ENCODE data around the gene KCNE2. TPM values are rescaled to one million over a fixed set of nuclear protein-coding genes. Genes with fewer than 3 reads are reported as not detected.
A peak's percentile ranks its signal among the peaks of the same experiment; 100 is the strongest.

KCNE2 gene
- total RNA-seq, 1 donor from 2014 or later, result not detected

DNA sequence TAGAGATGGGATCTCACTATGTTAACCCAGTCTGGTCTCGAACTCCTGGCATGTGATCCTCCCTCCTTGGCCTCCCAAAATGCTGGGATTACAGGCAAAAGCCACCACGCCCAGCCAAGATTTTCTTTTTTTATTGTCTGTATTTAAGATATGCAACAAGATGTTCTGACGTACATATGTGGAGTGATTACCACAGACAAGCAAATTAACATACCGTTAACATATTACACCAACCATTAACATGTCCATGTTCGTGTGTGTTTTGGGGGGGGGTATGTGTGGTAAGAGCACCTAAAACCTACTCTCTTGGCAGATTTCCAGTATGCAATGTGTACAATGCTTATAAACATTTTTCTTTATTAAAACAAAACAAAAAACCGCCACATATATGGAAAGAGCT is 10.6 kb upstream of the KCNE2 start:
- Histone ChIP-seq H3K36me3 (ENCODE audit: control insufficient read depth, insufficient read depth, low read length) (no peaks in the 10 kb centered on the region), H3K4me3 (ENCODE audit: low read depth, low read length) (no peak overlapping the region), H3K27me3 (ENCODE audit: control insufficient read depth, insufficient read depth, low read length) (peaks cover 2% of the 10 kb centered on the region)
- TF ChIP-seq CTCF (IDR thresholded peaks at IDR 0.05; ENCODE audit: insufficient read depth, low read length, severe bottlenecking), result no peak
- no peak for FAIRE-seq
- DNase-seq (ENCODE audit: low read depth), result no peak

DNA sequence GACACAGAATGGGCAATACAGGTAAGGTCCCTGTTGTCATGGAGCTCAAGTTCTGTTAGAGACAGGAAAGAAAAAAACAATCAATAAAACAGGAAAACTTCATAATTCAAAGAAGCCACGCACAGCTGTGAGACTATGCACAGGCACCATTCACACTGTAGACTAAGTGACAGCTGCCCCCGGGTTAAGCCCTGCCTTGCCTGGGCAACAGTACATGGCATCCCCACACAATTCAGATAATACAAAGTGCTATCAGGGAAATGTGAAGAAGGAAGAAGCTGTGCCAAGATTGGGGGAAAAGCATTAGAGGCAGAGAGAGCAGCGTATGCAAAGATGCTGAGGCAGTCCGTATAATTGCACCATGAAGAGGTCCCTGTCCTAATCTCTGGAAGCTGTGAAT is 9.0 kb upstream of the KCNE2 start:
- H3K27me3 ChIP-seq (ENCODE audit: control insufficient read depth, insufficient read depth, low read length), result peaks cover 2% of the 10 kb centered on the region
- TF ChIP-seq CTCF (IDR thresholded peaks at IDR 0.05; ENCODE audit: insufficient read depth, low read length, severe bottlenecking), result no peak
- DNase-seq (ENCODE audit: low read depth), result no peak

GRCh38 chr21:34355570-34355969 is 8.2 kb upstream of the KCNE2 start:
- peaks cover 2% of the 10 kb centered on the region for H3K27me3 ChIP-seq (ENCODE audit: control insufficient read depth, insufficient read depth, low read length)
- H3K36me3 ChIP-seq (ENCODE audit: control insufficient read depth, insufficient read depth, low read length), result no peaks in the 10 kb centered on the region
- FAIRE-seq (no peak), DNase-seq (ENCODE audit: low read depth) (no peak)
- TF ChIP-seq CTCF (IDR thresholded peaks at IDR 0.05; ENCODE audit: insufficient read depth, low read length, severe bottlenecking), result no peak
- H3K4me3 ChIP-seq (ENCODE audit: low read depth, low read length), result no peak overlapping the region

More for the DNA sequence above, 9.0 kb upstream of the KCNE2 start:
- no peaks in the 10 kb centered on the region for H3K36me3 ChIP-seq (ENCODE audit: control insufficient read depth, insufficient read depth, low read length)
- peak; percentile 40 for FAIRE-seq
- H3K4me3 ChIP-seq (ENCODE audit: low read depth, low read length), result no peak overlapping the region

DNA sequence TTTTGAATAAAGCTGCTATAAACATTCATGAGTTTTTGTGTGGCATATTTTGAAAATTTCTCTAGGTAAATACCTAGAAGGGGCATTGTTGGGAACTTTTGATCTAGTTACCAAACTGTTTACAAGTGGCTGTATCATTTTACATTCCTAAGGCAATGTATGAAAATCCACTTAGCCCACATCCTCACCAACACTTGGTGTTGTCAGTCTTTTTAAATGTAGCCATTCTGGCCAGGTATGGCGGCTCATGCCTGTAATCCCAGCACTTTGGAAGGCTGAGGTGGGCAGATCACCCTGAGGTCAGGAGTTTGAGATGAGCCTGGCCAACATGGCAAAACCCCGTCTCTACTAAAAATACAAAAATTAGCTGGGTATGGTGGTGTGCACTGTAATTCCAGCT is 5.9 kb upstream of the KCNE2 start:
- Histone ChIP-seq H3K4me3 (ENCODE audit: low read depth, low read length) (no peak overlapping the region), H3K27me3 (ENCODE audit: control insufficient read depth, insufficient read depth, low read length) (peaks cover 2% of the 10 kb centered on the region), H3K36me3 (ENCODE audit: control insufficient read depth, insufficient read depth, low read length) (no peaks in the 10 kb centered on the region)
- no peak for TF ChIP-seq CTCF (IDR thresholded peaks at IDR 0.05; ENCODE audit: insufficient read depth, low read length, severe bottlenecking)
- FAIRE-seq (no peak), DNase-seq (ENCODE audit: low read depth) (no peak)

DNA sequence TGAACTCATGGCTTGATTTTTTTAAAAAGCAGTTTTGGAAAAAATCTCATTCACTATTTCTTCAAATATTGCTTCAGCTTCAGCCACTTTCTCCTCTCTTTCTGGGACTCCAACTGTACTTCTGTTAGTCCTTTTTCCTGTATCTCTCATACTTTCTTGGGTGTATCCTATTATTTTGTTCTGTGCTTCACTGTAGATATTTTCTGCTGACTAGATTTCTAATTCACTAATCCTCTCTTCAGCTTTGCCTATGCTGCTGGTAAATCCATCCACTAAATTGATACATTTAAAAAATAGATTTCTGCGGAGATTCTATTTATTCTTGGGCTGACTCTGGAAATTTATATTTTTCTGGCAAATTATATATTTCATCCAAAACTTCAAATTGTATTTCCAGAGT is 4.9 kb upstream of the KCNE2 start:
- DNase-seq (ENCODE audit: low read depth) (no peak), FAIRE-seq (no peak)

More for the DNA sequence above, 4.9 kb upstream of the KCNE2 start:
- H3K27me3 ChIP-seq (ENCODE audit: control insufficient read depth, insufficient read depth, low read length), result no peaks in the 10 kb centered on the region
- no peaks in the 10 kb centered on the region for H3K36me3 ChIP-seq (ENCODE audit: control insufficient read depth, insufficient read depth, low read length)
- no peak overlapping the region for H3K4me3 ChIP-seq (ENCODE audit: low read depth, low read length)
- no peak for TF ChIP-seq CTCF (IDR thresholded peaks at IDR 0.05; ENCODE audit: insufficient read depth, low read length, severe bottlenecking)

All from bronchial epithelial cell (primary cell).